Mucosa of rectum (tissue), 2 donors: Measurements from ENCODE around the gene GLIS1.

ENCODE experiments used
- H3K27ac ChIP-seq, 2 donors: one replicate each; pipeline ENCODE4 v1.7.0; 2013; ENCODE audit warnings: inconsistent platforms in 2 of 2, low read depth in 2 of 2, low read length in 2 of 2
- H3K27me3 ChIP-seq, 2 donors: one replicate each; pipeline ENCODE4 v1.7.0; 2013; ENCODE audit warnings: low read length in 2 of 2; ENCODE audit not compliant: control insufficient read depth in 2 of 2, insufficient read depth in 2 of 2
- H3K36me3 ChIP-seq, 2 donors: one replicate each; pipeline ENCODE4 v1.7.0; 2013; ENCODE audit warnings: low read length in 2 of 2; ENCODE audit not compliant: control insufficient read depth in 2 of 2, insufficient read depth in 2 of 2
- H3K4me1 ChIP-seq, 2 donors: one replicate each; pipeline ENCODE4 v1.7.0; 2013; ENCODE audit warnings: low read length in 2 of 2, mild to moderate bottlenecking in 1 of 2; ENCODE audit not compliant: control insufficient read depth in 2 of 2, insufficient read depth in 2 of 2
- H3K4me3 ChIP-seq, 2 donors: one replicate each; pipeline ENCODE4 v1.7.0; 2013; ENCODE audit warnings: low read length in 2 of 2
- H3K9ac ChIP-seq, 2 donors: one replicate each; pipeline ENCODE4 v1.7.0; 2013; ENCODE audit warnings: low read length in 2 of 2, low read depth in 1 of 2, mild to moderate bottlenecking in 1 of 2
- H3K9me3 ChIP-seq, 2 donors: one replicate each; pipeline ENCODE4 v1.7.0; 2013; ENCODE audit warnings: low read length in 2 of 2; ENCODE audit not compliant: control insufficient read depth in 2 of 2
- donor health status: healthy.
- donor health status: Normal muscosa, but diverticular disease.

GLIS1 gene

DNA sequence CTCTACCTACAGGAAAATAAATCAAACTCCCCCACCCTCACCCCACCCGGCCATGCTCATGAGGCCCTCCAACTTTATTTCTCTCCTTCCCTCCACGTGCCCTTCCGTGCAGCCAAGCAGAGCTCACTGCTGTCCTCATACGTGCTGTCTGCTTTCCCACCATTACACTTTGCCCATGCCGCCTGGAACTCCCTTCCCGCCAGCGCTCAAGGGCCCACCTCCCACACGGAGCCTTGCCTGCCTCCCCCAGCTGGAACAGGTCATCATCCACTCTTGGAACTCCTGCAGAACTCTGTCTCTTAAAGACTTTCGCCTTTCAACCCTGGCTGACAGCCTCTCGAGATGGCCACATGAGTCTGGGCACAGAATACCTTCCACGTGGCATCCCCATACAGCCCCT lies 42.4 kb downstream of the GLIS1 start:
- Histone ChIP-seq H3K4me3 (no peak overlapping the region), H3K4me1 (peaks cover 0 to 2% of the 10 kb centered on the region in 2 donors), H3K27ac (no peak overlapping the region), H3K36me3 (no peaks in the 10 kb centered on the region), H3K9me3 (no peaks in the 10 kb centered on the region), H3K9ac (no peak overlapping the region), H3K27me3 (no peaks in the 10 kb centered on the region)

DNA sequence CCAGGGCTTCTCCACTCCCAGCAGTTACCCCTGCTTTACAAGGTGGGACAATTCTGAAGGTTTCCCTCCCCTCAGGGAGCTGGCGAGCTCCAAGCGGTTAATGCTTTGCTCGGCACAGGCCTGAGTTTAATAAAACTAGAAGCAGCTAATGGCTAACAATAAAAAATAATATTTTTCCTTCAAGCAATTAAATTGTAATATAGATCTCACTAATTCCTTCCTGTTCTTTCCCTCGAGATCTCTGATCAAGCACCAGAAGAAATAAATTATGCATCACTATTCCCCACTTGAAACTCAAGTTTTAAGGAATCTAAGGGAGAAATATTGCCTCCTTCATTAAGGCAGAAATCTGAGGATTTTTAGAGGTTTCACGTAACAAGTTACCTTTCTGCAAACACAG lies 42.9 kb downstream of the GLIS1 start:
- H3K4me3 ChIP-seq, result no peak overlapping the region
- H3K9me3 ChIP-seq, result no peaks in the 10 kb centered on the region
- H3K4me1 ChIP-seq, result peaks cover 0 to 2% of the 10 kb centered on the region in 2 donors
- no peaks in the 10 kb centered on the region for H3K27me3 ChIP-seq
- no peak overlapping the region for H3K27ac ChIP-seq
- no peaks in the 10 kb centered on the region for H3K36me3 ChIP-seq
- H3K9ac ChIP-seq, result no peak overlapping the region

- no peak overlapping the region for H3K27ac ChIP-seq
- H3K27me3 ChIP-seq, result no peaks in the 10 kb centered on the region
- no peak overlapping the region for H3K9ac ChIP-seq
- peaks cover 0 to 2% of the 10 kb centered on the region in 2 donors for H3K4me1 ChIP-seq
- H3K36me3 ChIP-seq, result no peaks in the 10 kb centered on the region
- H3K4me3 ChIP-seq, result no peak overlapping the region
- H3K9me3 ChIP-seq, result no peaks in the 10 kb centered on the region
Measured at GRCh38 chr1:53695116-53695515, 43.8 kb downstream of the GLIS1 start.

DNA sequence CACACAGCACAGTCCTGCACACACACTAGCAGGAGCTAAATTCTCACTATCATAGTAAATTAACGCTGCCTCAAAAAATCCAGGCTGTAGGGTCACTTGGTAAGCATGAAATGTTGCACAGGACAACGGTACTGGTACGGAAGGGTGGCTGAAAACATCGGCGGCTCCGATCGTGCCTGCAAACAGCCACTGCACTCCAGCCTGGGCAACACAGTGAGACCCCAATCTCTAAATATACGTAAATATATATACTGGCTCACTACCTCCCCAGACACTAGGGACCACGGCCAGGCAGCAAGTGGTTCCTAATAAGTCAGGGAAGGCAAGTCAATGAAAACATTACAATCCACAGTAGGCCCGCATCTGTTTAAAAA lies 44.3 kb downstream of the GLIS1 start:
- Histone ChIP-seq H3K9ac (no peak overlapping the region), H3K9me3 (no peaks in the 10 kb centered on the region), H3K27me3 (no peaks in the 10 kb centered on the region), H3K27ac (no peak overlapping the region), H3K4me1 (peaks cover 0 to 2% of the 10 kb centered on the region in 2 donors), H3K4me3 (no peak overlapping the region), H3K36me3 (no peaks in the 10 kb centered on the region)

GRCh38 chr1:53693773-53694717 lies 44.9 kb downstream of the GLIS1 start:
- Histone ChIP-seq H3K9me3 (no peaks in the 10 kb centered on the region), H3K4me3 (no peak overlapping the region), H3K36me3 (no peaks in the 10 kb centered on the region), H3K27ac (no peak overlapping the region), H3K9ac (no peak overlapping the region), H3K27me3 (no peaks in the 10 kb centered on the region), H3K4me1 (peaks cover 0 to 2% of the 10 kb centered on the region in 2 donors)

GRCh38 chr1:53693339-53693738 lies 45.6 kb downstream of the GLIS1 start:
- H3K27me3 ChIP-seq, result peaks cover 0 to under 1% of the 10 kb centered on the region in 2 donors
- no peak overlapping the region for H3K27ac ChIP-seq
- H3K4me3 ChIP-seq, result no peak overlapping the region
- H3K9ac ChIP-seq, result no peak overlapping the region
- H3K36me3 ChIP-seq, result no peaks in the 10 kb centered on the region
- no peaks in the 10 kb centered on the region for H3K9me3 ChIP-seq
- H3K4me1 ChIP-seq, result peaks cover 0 to 2% of the 10 kb centered on the region in 2 donors

- Histone ChIP-seq H3K4me3 (no peak overlapping the region), H3K27ac (no peak overlapping the region), H3K4me1 (no peaks in the 10 kb centered on the region), H3K36me3 (no peaks in the 10 kb centered on the region), H3K9me3 (no peaks in the 10 kb centered on the region), H3K9ac (no peak overlapping the region), H3K27me3 (peaks cover 2 to 9% of the 10 kb centered on the region in 2 donors)
Measured at GRCh38 chr1:53691326-53691725, 47.6 kb downstream of the GLIS1 start.

DNA sequence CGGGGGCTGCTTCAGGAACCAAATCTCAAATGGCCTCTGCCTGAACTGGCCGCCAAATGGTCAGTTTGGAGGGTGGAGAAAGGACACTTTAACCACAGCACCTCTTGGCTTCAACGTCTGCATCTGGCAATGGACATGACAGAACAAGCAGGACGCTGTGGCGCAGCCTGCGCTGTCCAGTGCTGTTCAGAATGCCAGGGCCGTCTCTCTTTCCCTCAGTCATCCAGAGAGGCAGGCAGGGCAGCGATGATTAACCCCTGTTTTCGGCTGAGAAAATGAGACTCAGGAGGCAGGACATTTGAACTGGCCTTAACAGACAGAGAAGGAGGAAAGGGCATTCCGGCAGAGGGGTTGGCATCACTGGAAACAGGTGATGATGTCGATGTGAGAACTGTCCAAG lies 48.6 kb downstream of the GLIS1 start:
- Histone ChIP-seq H3K36me3 (no peaks in the 10 kb centered on the region), H3K27ac (no peak overlapping the region), H3K4me3 (no peak overlapping the region), H3K4me1 (no peaks in the 10 kb centered on the region), H3K9me3 (no peaks in the 10 kb centered on the region), H3K27me3 (peaks cover 6 to 17% of the 10 kb centered on the region in 2 donors), H3K9ac (no peak overlapping the region)

- Histone ChIP-seq H3K27ac (no peak overlapping the region), H3K27me3 (peaks cover 8 to 22% of the 10 kb centered on the region in 2 donors), H3K9me3 (no peaks in the 10 kb centered on the region), H3K4me3 (no peak overlapping the region), H3K9ac (no peak overlapping the region), H3K36me3 (no peaks in the 10 kb centered on the region), H3K4me1 (no peaks in the 10 kb centered on the region)
Measured at GRCh38 chr1:53689736-53690326, 49.1 kb downstream of the GLIS1 start.

- H3K4me3 ChIP-seq, result no peak overlapping the region
- H3K9me3 ChIP-seq, result no peaks in the 10 kb centered on the region
- H3K9ac ChIP-seq, result no peak overlapping the region
- no peaks in the 10 kb centered on the region for H3K4me1 ChIP-seq
- no peaks in the 10 kb centered on the region for H3K36me3 ChIP-seq
- no peak overlapping the region for H3K27ac ChIP-seq
- peaks cover 14 to 23% of the 10 kb centered on the region in 2 donors for H3K27me3 ChIP-seq
Measured at GRCh38 chr1:53689223-53689622, 49.7 kb downstream of the GLIS1 start.
